A673 (cell line): ENCODE results near the gene ATG7. TPM values are rescaled to one million over a fixed set of nuclear protein-coding genes. Genes with fewer than 3 reads are reported as not detected.

Source experiments
- BruUV-seq: library from RNA; stranded (reverse); fragments of 400-500 nt; replicated peaks from 2 replicates; lab custom pipeline; 2021; lab: Mats Ljungman, UMichigan
- CTCF ChIA-PET: fragments of 300-600 bp; sonication (Branson Sonifier 250); formaldehyde crosslinking; loops from one replicate; lab custom pipeline; 2022; ENCODE audit warnings: antibody characterized with exemption; lab: Charles Lee
- POLR2A ChIA-PET: fragments of 300-600 bp; sonication (Branson Sonifier 250); formaldehyde crosslinking; loops from one replicate; lab custom pipeline; 2022; ENCODE audit warnings: antibody characterized with exemption; ENCODE audit not compliant: low non-redundant PET; lab: Charles Lee
- DNase-seq: peaks from one replicate; pipeline ENCODE4 v3.0.0-alpha.2; 2015; ENCODE audit warnings: low spot score
- H3K27ac ChIP-seq: fragments of 200-600 bp; sonication (generic); 2 replicates; pipeline ENCODE4 v1.5.1; 2016; ENCODE audit warnings: mixed run types, low read depth, mild to moderate bottlenecking, mixed read lengths, antibody characterized with exemption, low read length; ENCODE audit not compliant: poor library complexity, severe bottlenecking
- H3K27me3 ChIP-seq: fragments of 200-600 bp; sonication (generic); replicated peaks from 2 replicates; pipeline ENCODE4 v1.6.1; 2017; ENCODE audit warnings: mixed run types, low read depth, mild to moderate bottlenecking, mixed read lengths, antibody characterized with exemption, low read length; ENCODE audit not compliant: insufficient read depth, poor library complexity
- H3K36me3 ChIP-seq: fragments of 200-600 bp; sonication (generic); 2 replicates; pipeline ENCODE4 v1.6.1; 2016; ENCODE audit warnings: mixed run types, mild to moderate bottlenecking, mixed read lengths, antibody characterized with exemption, low read length; ENCODE audit not compliant: insufficient read depth, poor library complexity, severe bottlenecking
- H3K4me1 ChIP-seq: fragments of 200-600 bp; sonication (generic); 2 replicates; pipeline ENCODE4 v1.6.1; 2017; ENCODE audit warnings: mixed run types, mild to moderate bottlenecking, mixed read lengths, antibody characterized with exemption, low read length; ENCODE audit not compliant: insufficient read depth, poor library complexity, severe bottlenecking
- H3K4me3 ChIP-seq: fragments of 200-600 bp; sonication (generic); 2 replicates; pipeline ENCODE4 v1.5.1; 2016; ENCODE audit warnings: low read depth, mixed run types, mild to moderate bottlenecking, mixed read lengths, low read length; ENCODE audit not compliant: poor library complexity, severe bottlenecking
- H3K9me3 ChIP-seq: fragments of 200-600 bp; sonication (generic); 2 replicates; pipeline ENCODE4 v1.6.1; 2016; ENCODE audit warnings: mixed run types, low read depth, mild to moderate bottlenecking, mixed read lengths, antibody characterized with exemption, low read length; ENCODE audit not compliant: poor library complexity, severe bottlenecking
- CTCF ChIP-seq: fragments of 300-800, 200-600 bp; sonication (generic); conservative IDR thresholded peaks from 2 replicates; pipeline ENCODE4 v1.5.1; 2017; ENCODE audit warnings: low read depth, mild to moderate bottlenecking, antibody characterized with exemption, low read length, moderate library complexity, mixed read lengths
- EZH2 ChIP-seq: fragments of 200-600 bp; sonication (generic); IDR thresholded peaks from 2 replicates; pipeline ENCODE4 v1.6.1; 2017; ENCODE audit warnings: borderline replicate concordance, low read depth, mild to moderate bottlenecking, mixed read lengths, antibody characterized with exemption, low read length; ENCODE audit not compliant: poor library complexity, severe bottlenecking
- intact Hi-C: fragments of 100-400 bp; cut with micrococcal nuclease; formaldehyde crosslinking; loops from one replicate; pipeline ENCODE4 v1.10.0; 2022; ENCODE audit not compliant: unreplicated experiment
- total RNA-seq: library from RNA; stranded (reverse); gene quantifications from 2 replicates; pipeline ENCODE4 v1.2.3, GENCODE V29; 2021

The ATG7 gene
- total RNA-seq, 1 experiment from 2014 or later: 30.9 TPM

GRCh38 chr3:11411956-11412355 lies 139.8 kb downstream of the ATG7 start:
- BruUV-seq: no TSS peak

GRCh38 chr3:11413071-11413470 lies 140.9 kb downstream of the ATG7 start:
- no TSS peak for BruUV-seq
- Histone ChIP-seq H3K9me3 (peaks cover 15% of the 10 kb centered on the region), H3K4me3 (no peak overlapping the region), H3K27ac (no peak overlapping the region), H3K4me1 (no peaks in the 10 kb centered on the region), H3K27me3 (no peaks in the 10 kb centered on the region), H3K36me3 (no peaks in the 10 kb centered on the region)
- ChIA-PET CTCF (no interaction called here), POLR2A (no interaction called here)
- DNase-seq: no peak
- intact Hi-C loops: no loop called here
- no peak for TF ChIP-seq CTCF
- no peak for TF ChIP-seq EZH2

More at GRCh38 chr3:11411956-11412355, 139.8 kb downstream of the ATG7 start:
- POLR2A ChIA-PET: no interaction called here
- Histone ChIP-seq H3K27me3 (no peaks in the 10 kb centered on the region), H3K36me3 (no peaks in the 10 kb centered on the region), H3K4me1 (no peaks in the 10 kb centered on the region), H3K4me3 (no peak overlapping the region), H3K27ac (no peak overlapping the region), H3K9me3 (peaks cover 15% of the 10 kb centered on the region)
- intact Hi-C loops: no loop called here
- CTCF ChIA-PET: no interaction called here
- TF ChIP-seq CTCF: no peak
- TF ChIP-seq EZH2: no peak
- no peak for DNase-seq

GRCh38 chr3:11415099-11415498 lies 142.9 kb downstream of the ATG7 start:
- intact Hi-C loops: no loop called here
- ChIA-PET POLR2A (no interaction called here), CTCF (interaction anchor here (0.7 kb wide), 1 partner anchor 180 kb away, joined by 5 read pairs; no protein-coding TSS in a partner anchor)
- Histone ChIP-seq H3K4me3 (no peak overlapping the region), H3K27me3 (no peaks in the 10 kb centered on the region), H3K36me3 (no peaks in the 10 kb centered on the region), H3K27ac (no peak overlapping the region), H3K4me1 (peaks cover 3% of the 10 kb centered on the region), H3K9me3 (peaks cover 4% of the 10 kb centered on the region)
- no TSS peak for BruUV-seq
- no peak for DNase-seq
- no peak for TF ChIP-seq CTCF
- TF ChIP-seq EZH2: no peak
